Muscle of arm (tissue), 12 donors: Measurements from ENCODE around the gene ALDH2. TPM values are rescaled to one million over a fixed set of nuclear protein-coding genes. Genes with fewer than 3 reads are reported as not detected.
"Not testable (repeated sequence)": the region's sequence is repeated elsewhere in the genome, so short reads cannot be mapped to it uniquely, and the experiment has no call there.

Source experiments
- DNase-seq: peaks from one replicate; pipeline ENCODE4 v3.0.0-alpha.2; 2013
- polyA plus RNA-seq, 12 donors: library from polyadenylated mRNA; unstranded; fragments of 120-200 nt; gene quantifications; one replicate each; pipeline ENCODE4 v1.2.1, GENCODE V29; 2013; ENCODE audit not compliant: insufficient read length in 12 of 12

The ALDH2 gene
- polyA plus RNA-seq, 12 donors = 23.1 to 53.9 (median 34.5) TPM; not detected in 1

GRCh38 chr12:111756681-111757080 lies 10.1 kb upstream of the ALDH2 start:
- no peak for DNase-seq

- no peak for DNase-seq
Measured at GRCh38 chr12:111757361-111758119, 9.2 kb upstream of the ALDH2 start.

- DNase-seq = no peak
Measured at GRCh38 chr12:111758120-111758561, 8.6 kb upstream of the ALDH2 start.

GRCh38 chr12:111759271-111759670 lies 7.5 kb upstream of the ALDH2 start:
- DNase-seq = no peak

GRCh38 chr12:111759991-111760390 lies 6.7 kb upstream of the ALDH2 start:
- no peak for DNase-seq

GRCh38 chr12:111761099-111761498 lies 5.6 kb upstream of the ALDH2 start:
- DNase-seq = no peak

GRCh38 chr12:111761706-111762105 lies 5.0 kb upstream of the ALDH2 start:
- DNase-seq = no peak

- DNase-seq = not testable (repeated sequence)
Measured at GRCh38 chr12:111763552-111763951, 3.2 kb upstream of the ALDH2 start.

- DNase-seq = no peak
Measured at GRCh38 chr12:111764120-111764821, 2.5 kb upstream of the ALDH2 start.

- DNase-seq = no peak
Measured at GRCh38 chr12:111767362-111768158, 827 bp downstream of the ALDH2 start.

GRCh38 chr12:111768159-111768895 lies 1.6 kb downstream of the ALDH2 start:
- no peak for DNase-seq

- DNase-seq = no peak
Measured at GRCh38 chr12:111769599-111769998, 2.9 kb downstream of the ALDH2 start.

GRCh38 chr12:111773801-111774551 lies 7.2 kb downstream of the ALDH2 start:
- peak; percentile 65 for DNase-seq

- peak; percentile 93 for DNase-seq
Measured at GRCh38 chr12:111775205-111776193, 8.8 kb downstream of the ALDH2 start.

GRCh38 chr12:111776836-111777344 lies 10.2 kb downstream of the ALDH2 start:
- no peak for DNase-seq

GRCh38 chr12:111777345-111778045 lies 10.8 kb downstream of the ALDH2 start:
- no peak for DNase-seq

- no peak for DNase-seq
Measured at GRCh38 chr12:111780166-111780565, 13.4 kb downstream of the ALDH2 start.

GRCh38 chr12:111780615-111781014 lies 13.9 kb downstream of the ALDH2 start:
- no peak for DNase-seq
